Ovary (tissue), 1 donor: ENCODE results near the gene TMEM272.

ENCODE experiments used
- EP300 ChIP-seq: sonication (generic); formaldehyde crosslinking; IDR thresholded peaks from one replicate; pipeline ENCODE4 v1.6.1; 2017; ENCODE audit warnings: antibody characterized with exemption
- POLR2A ChIP-seq: fragments of 450-650 bp; IDR thresholded peaks from one replicate; pipeline ENCODE4 v1.6.1; 2017; ENCODE audit warnings: antibody characterized with exemption, mild to moderate bottlenecking, moderate library complexity

GRCh38 chr13:51843529-51843928 lies 1.4 kb downstream of the TMEM272 start:
- TF ChIP-seq POLR2A (no peak), EP300 (no peak)
